GM12878 (cell line): ENCODE results near the gene PRRX2. TPM values are rescaled to one million over a fixed set of nuclear protein-coding genes. Genes with fewer than 3 reads are reported as not detected.

Experiments used
- ATAC-seq: fragments of 200-7000 bp; cut with Tn5 transposase; 3 replicates; pipeline ENCODE4 v1.9.1; 2020; ENCODE audit warnings: mild to moderate bottlenecking, moderate library complexity
- BruUV-seq: library from RNA; stranded (reverse); fragments of 400-500 nt; replicated peaks from 2 replicates; lab custom pipeline; 2021; lab: Mats Ljungman, UMichigan
- CTCF ChIA-PET: fragments of 300-600 bp; sonication (Branson Sonifier 250); formaldehyde crosslinking; extraction: SDS; loops from one replicate; lab custom pipeline; 2021; ENCODE audit warnings: inconsistent platforms; lab: Yijun Ruan, JAX
- POLR2A ChIA-PET: fragments of 350-600 bp; formaldehyde crosslinking; extraction: SDS; loops from one replicate; lab custom pipeline; 2021; ENCODE audit warnings: inconsistent platforms; lab: Charles Lee
- RAD21 ChIA-PET: fragments of 300-600 bp; sonication (Branson Sonifier 250); formaldehyde crosslinking; loops from one replicate; lab custom pipeline; 2023; ENCODE audit warnings: antibody characterized with exemption; ENCODE audit not compliant: unreplicated experiment; lab: Charles Lee
- SMC1A ChIA-PET: fragments of 300-600 bp; sonication (Branson Sonifier 250); formaldehyde crosslinking; loops from one replicate; lab custom pipeline; 2023; ENCODE audit not compliant: unreplicated experiment, uncharacterized antibody; lab: Charles Lee
- DNase-seq: peaks from one replicate; pipeline ENCODE4 v3.0.0-alpha.2; 2011; ENCODE audit warnings: low read depth, low spot score
- FAIRE-seq: peaks from 3 replicates; lab custom pipeline; 2011; peaks lifted over from hg19 to GRCh38; lab: Jason Lieb, UNC
- H2AFZ ChIP-seq: 2 replicates; pipeline ENCODE4 v1.6.0; 2011; ENCODE audit warnings: low read depth, low read length, control low read depth; ENCODE audit not compliant: control insufficient read depth
- H3K27ac ChIP-seq: 2 replicates; pipeline ENCODE4 v1.5.1; 2011; ENCODE audit warnings: control low read depth; ENCODE audit not compliant: control insufficient read depth, insufficient read depth
- H3K27me3 ChIP-seq, 2 experiments: replicated peaks in 1 of 2; 2 replicates each; pipeline versions ENCODE4 v1.6.0 to v1.6.1; 2011; ENCODE audit warnings: low read length in 1 of 2; ENCODE audit not compliant: control insufficient read depth in 2 of 2, insufficient read depth in 2 of 2
- H3K36me3 ChIP-seq, 2 experiments: 2 replicates each; pipeline ENCODE4 v1.5.1; 2011; ENCODE audit warnings: low read length in 1 of 2; ENCODE audit not compliant: control insufficient read depth in 2 of 2, insufficient read depth in 2 of 2
- H3K4me1 ChIP-seq: 2 replicates; pipeline ENCODE4 v1.6.1; 2011; ENCODE audit warnings: mild to moderate bottlenecking, low read length, moderate library complexity, mixed read lengths; ENCODE audit not compliant: control insufficient read depth, insufficient read depth
- H3K4me2 ChIP-seq: 2 replicates; pipeline ENCODE4 v1.6.0; 2011; ENCODE audit warnings: control low read depth; ENCODE audit not compliant: control insufficient read depth, insufficient read depth
- H3K4me3 ChIP-seq: fragments of 200-600 bp; sonication (generic); 2 replicates; pipeline ENCODE4 v1.5.1; 2016
- H3K79me2 ChIP-seq: 2 replicates; pipeline ENCODE4 v1.6.0; 2011; ENCODE audit warnings: low read length; ENCODE audit not compliant: control insufficient read depth, insufficient read depth
- H3K9ac ChIP-seq: 2 replicates; pipeline ENCODE4 v1.8.0; 2011; ENCODE audit warnings: low read length, control low read depth, mixed read lengths; ENCODE audit not compliant: control insufficient read depth, insufficient read depth
- H3K9me3 ChIP-seq: replicated peaks from 3 replicates; pipeline ENCODE4 v1.5.1; 2011; ENCODE audit warnings: mild to moderate bottlenecking, low read length; ENCODE audit not compliant: control insufficient read depth, insufficient read depth
- H4K20me1 ChIP-seq: 2 replicates; pipeline ENCODE4 v1.6.0; 2011; ENCODE audit not compliant: control insufficient read depth, insufficient read depth
- CHD2 ChIP-seq: IDR thresholded peaks from 2 replicates; pipeline ENCODE4 v1.6.1; 2011; ENCODE audit warnings: low read depth, low read length, improper control_type of control experiment, borderline replicate concordance
- EZH2 ChIP-seq: IDR thresholded peaks from 2 replicates; pipeline ENCODE4 v1.6.1; 2012; ENCODE audit warnings: low read depth, mild to moderate bottlenecking, control low read depth, inconsistent platforms, low read length, borderline replicate concordance; ENCODE audit not compliant: control insufficient read depth
- HCFC1 ChIP-seq: fragments of 150-350 bp; IDR thresholded peaks from 2 replicates; pipeline ENCODE4 v1.6.1; 2014; ENCODE audit warnings: low read length
- SP1 ChIP-seq: IDR thresholded peaks from one replicate; pipeline ENCODE4 v1.6.1; 2011; ENCODE audit warnings: low read depth, low read length
- TCF12 ChIP-seq: IDR thresholded peaks from 2 replicates; pipeline ENCODE4 v1.6.1; 2011; ENCODE audit warnings: low read depth, mild to moderate bottlenecking, low read length
- WGBS: methylation state at CpG from one replicate; pipeline ENCODE4 v1.1.6; 2016; ENCODE audit warnings: low lambda C conversion rate; ENCODE audit not compliant: insufficient replicate concordance, insufficient coverage; ENCODE audit errors: missing lambda C conversion rate; 5-methylcytosine and 5-hydroxymethylcytosine counted together
- in situ Hi-C: fragments of 300-500 bp; cut with MboI; formaldehyde crosslinking; loops from 9 replicates; pipeline ENCODE4 v1.14.3; 2018; ENCODE audit warnings: mixed read lengths
- intact Hi-C: fragments of 100-400 bp; cut with micrococcal nuclease; formaldehyde crosslinking; loops from one replicate; pipeline ENCODE4 v1.14.2; 2022; ENCODE audit not compliant: unreplicated experiment
- polyA plus RNA-seq, 11 experiments: library from polyadenylated mRNA; depleted of rRNA in 4 of 11; unstranded in 6 of 11; stranded (reverse) in 5 of 11; fragments of >200 nt; fragmentation: Nextera tagmentation in 4 of 11; fragmentation: Illumina TruSeq in 1 of 11; extraction: Ambion mirVana in 4 of 11; extraction: Trizol in 1 of 11; gene quantifications; 1 replicate in 1 of 11; 2 replicates in 10 of 11; pipeline versions ENCODE4 v1.2.1 to v1.2.3, GENCODE V29; 2011 to 2016; ENCODE audit warnings: inconsistent platforms in 2 of 11, missing spikeins in 2 of 11, low read depth in 1 of 11
- total RNA-seq, 4 experiments: library from RNA; depleted of rRNA in 3 of 4; stranded (reverse); fragments of >200 nt in 3 of 4; fragmentation: Illumina TruSeq in 1 of 4; extraction: Trizol in 1 of 4; gene quantifications; 2 replicates each; pipeline versions ENCODE4 v1.2.1 to v1.2.3, GENCODE V29; 2013 to 2021
- TF ChIP-seq, protein P1 (sequence below): fragments of 450-650 bp; IDR thresholded peaks from 2 replicates; pipeline ENCODE4 v1.6.1; 2017; ENCODE audit warnings: mild to moderate bottlenecking, moderate library complexity
- TF ChIP-seq, protein P2 (sequence below): fragments of 450-650 bp; IDR thresholded peaks from 2 replicates; pipeline ENCODE4 v1.6.1; 2017; ENCODE audit warnings: borderline replicate concordance

Gene PRRX2
- total and polyA plus RNA-seq, 10 of the 15 experiments (the other 5 are each of a cell fraction or from before 2014, with no cell fraction given), result not detected

GRCh38 chr9:129698254-129698757, 32.9 kb downstream of the PRRX2 start:
- Histone ChIP-seq H3K9ac (no peak overlapping the region), H4K20me1 (no peaks in the 10 kb centered on the region), H3K9me3 (no peaks in the 10 kb centered on the region), H3K4me1 (no peaks in the 10 kb centered on the region), H3K79me2 (no peaks in the 10 kb centered on the region), H3K27ac (no peak overlapping the region), H3K36me3 (no peaks in the 10 kb centered on the region), H3K27me3 (peaks cover 0 to 9% of the 10 kb centered on the region in 2 experiments), H3K4me3 (no peak overlapping the region)
- ChIA-PET SMC1A (no interaction called here), CTCF (no interaction called here), RAD21 (no interaction called here)
- WGBS, result 31% methylated on average over 14 of the region's 17 CpGs
- intact Hi-C loops, result no loop called here
- in situ Hi-C loops, result no loop called here
- no peak for FAIRE-seq
- TF ChIP-seq SP1 (no peak), EZH2 (no peak), CHD2 (no peak), HCFC1 (no peak), TCF12 (no peak)
- TF ChIP-seq, protein P1, sequence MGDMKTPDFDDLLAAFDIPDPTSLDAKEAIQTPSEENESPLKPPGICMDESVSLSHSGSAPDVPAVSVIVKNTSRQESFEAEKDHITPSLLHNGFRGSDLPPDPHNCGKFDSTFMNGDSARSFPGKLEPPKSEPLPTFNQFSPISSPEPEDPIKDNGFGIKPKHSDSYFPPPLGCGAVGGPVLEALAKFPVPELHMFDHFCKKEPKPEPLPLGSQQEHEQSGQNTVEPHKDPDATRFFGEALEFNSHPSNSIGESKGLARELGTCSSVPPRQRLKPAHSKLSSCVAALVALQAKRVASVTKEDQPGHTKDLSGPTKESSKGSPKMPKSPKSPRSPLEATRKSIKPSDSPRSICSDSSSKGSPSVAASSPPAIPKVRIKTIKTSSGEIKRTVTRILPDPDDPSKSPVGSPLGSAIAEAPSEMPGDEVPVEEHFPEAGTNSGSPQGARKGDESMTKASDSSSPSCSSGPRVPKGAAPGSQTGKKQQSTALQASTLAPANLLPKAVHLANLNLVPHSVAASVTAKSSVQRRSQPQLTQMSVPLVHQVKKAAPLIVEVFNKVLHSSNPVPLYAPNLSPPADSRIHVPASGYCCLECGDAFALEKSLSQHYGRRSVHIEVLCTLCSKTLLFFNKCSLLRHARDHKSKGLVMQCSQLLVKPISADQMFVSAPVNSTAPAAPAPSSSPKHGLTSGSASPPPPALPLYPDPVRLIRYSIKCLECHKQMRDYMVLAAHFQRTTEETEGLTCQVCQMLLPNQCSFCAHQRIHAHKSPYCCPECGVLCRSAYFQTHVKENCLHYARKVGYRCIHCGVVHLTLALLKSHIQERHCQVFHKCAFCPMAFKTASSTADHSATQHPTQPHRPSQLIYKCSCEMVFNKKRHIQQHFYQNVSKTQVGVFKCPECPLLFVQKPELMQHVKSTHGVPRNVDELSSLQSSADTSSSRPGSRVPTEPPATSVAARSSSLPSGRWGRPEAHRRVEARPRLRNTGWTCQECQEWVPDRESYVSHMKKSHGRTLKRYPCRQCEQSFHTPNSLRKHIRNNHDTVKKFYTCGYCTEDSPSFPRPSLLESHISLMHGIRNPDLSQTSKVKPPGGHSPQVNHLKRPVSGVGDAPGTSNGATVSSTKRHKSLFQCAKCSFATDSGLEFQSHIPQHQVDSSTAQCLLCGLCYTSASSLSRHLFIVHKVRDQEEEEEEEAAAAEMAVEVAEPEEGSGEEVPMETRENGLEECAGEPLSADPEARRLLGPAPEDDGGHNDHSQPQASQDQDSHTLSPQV, result no peak
- TF ChIP-seq, protein P2, sequence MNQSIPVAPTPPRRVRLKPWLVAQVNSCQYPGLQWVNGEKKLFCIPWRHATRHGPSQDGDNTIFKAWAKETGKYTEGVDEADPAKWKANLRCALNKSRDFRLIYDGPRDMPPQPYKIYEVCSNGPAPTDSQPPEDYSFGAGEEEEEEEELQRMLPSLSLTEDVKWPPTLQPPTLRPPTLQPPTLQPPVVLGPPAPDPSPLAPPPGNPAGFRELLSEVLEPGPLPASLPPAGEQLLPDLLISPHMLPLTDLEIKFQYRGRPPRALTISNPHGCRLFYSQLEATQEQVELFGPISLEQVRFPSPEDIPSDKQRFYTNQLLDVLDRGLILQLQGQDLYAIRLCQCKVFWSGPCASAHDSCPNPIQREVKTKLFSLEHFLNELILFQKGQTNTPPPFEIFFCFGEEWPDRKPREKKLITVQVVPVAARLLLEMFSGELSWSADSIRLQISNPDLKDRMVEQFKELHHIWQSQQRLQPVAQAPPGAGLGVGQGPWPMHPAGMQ, result no peak
- TF ChIP-seq, all 136 proteins: peak for 0
- no peak overlapping the region for H2AFZ ChIP-seq
- POLR2A ChIA-PET, result no interaction called here
- DNase-seq, result no peak
- no TSS peak for BruUV-seq
- ATAC-seq, result no peak
- H3K4me2 ChIP-seq, result no peak overlapping the region
